HUES48 (cell line): Measurements from ENCODE around the gene LRP5.
"Not testable (repeated sequence)": the region's sequence is repeated elsewhere in the genome, so short reads cannot be mapped to it uniquely, and the experiment has no call there.

Experiments used
- H3K27ac ChIP-seq: one replicate; pipeline ENCODE4 v1.7.0; 2013; ENCODE audit warnings: low read depth, low read length, inconsistent platforms
- H3K27me3 ChIP-seq: 2 replicates; pipeline ENCODE4 v1.6.1; 2013; ENCODE audit warnings: mild to moderate bottlenecking, low read length; ENCODE audit not compliant: control insufficient read depth, insufficient read depth
- H3K36me3 ChIP-seq: 2 replicates; pipeline ENCODE4 v1.6.1; 2013; ENCODE audit warnings: low read length; ENCODE audit not compliant: control insufficient read depth, insufficient read depth
- H3K4me1 ChIP-seq: 2 replicates; pipeline ENCODE4 v1.6.1; 2013; ENCODE audit warnings: mild to moderate bottlenecking, low read length; ENCODE audit not compliant: control insufficient read depth, insufficient read depth
- H3K4me3 ChIP-seq: 2 replicates; pipeline ENCODE4 v1.5.1; 2013; ENCODE audit warnings: mild to moderate bottlenecking, low read depth, low read length
- H3K9ac ChIP-seq: 2 replicates; pipeline ENCODE4 v1.6.1; 2013; ENCODE audit warnings: mild to moderate bottlenecking, low read depth, low read length, moderate library complexity
- H3K9me3 ChIP-seq: 2 replicates; pipeline ENCODE4 v1.6.1; 2013; ENCODE audit warnings: low read length; ENCODE audit not compliant: control insufficient read depth, insufficient read depth

LRP5 gene

GRCh38 chr11:68386331-68386978, 74.1 kb downstream of the LRP5 start:
- Histone ChIP-seq H3K9me3 (no peaks in the 10 kb centered on the region), H3K36me3 (peaks cover 43% of the 10 kb centered on the region), H3K9ac (no peak overlapping the region), H3K27ac (no peak overlapping the region), H3K4me1 (no peaks in the 10 kb centered on the region), H3K27me3 (no peaks in the 10 kb centered on the region), H3K4me3 (no peak overlapping the region)

GRCh38 chr11:68387840-68388239, 75.4 kb downstream of the LRP5 start:
- Histone ChIP-seq H3K27ac (no peak overlapping the region), H3K27me3 (no peaks in the 10 kb centered on the region), H3K4me3 (no peak overlapping the region), H3K4me1 (no peaks in the 10 kb centered on the region), H3K36me3 (peaks cover 44% of the 10 kb centered on the region), H3K9me3 (no peaks in the 10 kb centered on the region), H3K9ac (no peak overlapping the region)

- Histone ChIP-seq H3K27me3 (no peaks in the 10 kb centered on the region), H3K36me3 (peaks cover 44% of the 10 kb centered on the region), H3K9me3 (no peaks in the 10 kb centered on the region), H3K4me3 (no peak overlapping the region), H3K27ac (no peak overlapping the region), H3K9ac (no peak overlapping the region), H3K4me1 (no peaks in the 10 kb centered on the region)
These were observed 76.3 kb downstream of the LRP5 start for GRCh38 chr11:68388595-68389198.

- no peaks in the 10 kb centered on the region for H3K9me3 ChIP-seq
- H3K36me3 ChIP-seq = peaks cover 44% of the 10 kb centered on the region
- no peaks in the 10 kb centered on the region for H3K4me1 ChIP-seq
- H3K27me3 ChIP-seq = no peaks in the 10 kb centered on the region
- H3K4me3 ChIP-seq = no peak overlapping the region
- H3K27ac ChIP-seq = no peak overlapping the region
- no peak overlapping the region for H3K9ac ChIP-seq
These were observed 77.9 kb downstream of the LRP5 start for GRCh38 chr11:68390315-68390714.

- Histone ChIP-seq H3K36me3 (peaks cover 31% of the 10 kb centered on the region), H3K9ac (no peak overlapping the region), H3K9me3 (no peaks in the 10 kb centered on the region), H3K27ac (no peak overlapping the region), H3K27me3 (no peaks in the 10 kb centered on the region), H3K4me1 (no peaks in the 10 kb centered on the region), H3K4me3 (no peak overlapping the region)
These were observed 80.4 kb downstream of the LRP5 start for GRCh38 chr11:68392822-68393221.

- H3K27me3 ChIP-seq = no peaks in the 10 kb centered on the region
These were observed 84.1 kb downstream of the LRP5 start for GRCh38 chr11:68396516-68396915.

GRCh38 chr11:68397256-68397655, 84.9 kb downstream of the LRP5 start:
- Histone ChIP-seq H3K27ac (no peak overlapping the region), H3K27me3 (no peaks in the 10 kb centered on the region), H3K36me3 (0 out of 2 replicates have a peak, but pooled peaks cover 11% of the 10 kb centered on the region), H3K4me3 (no peak overlapping the region), H3K9ac (no peak overlapping the region), H3K4me1 (no peaks in the 10 kb centered on the region), H3K9me3 (no peaks in the 10 kb centered on the region)

More at GRCh38 chr11:68396516-68396915, 84.1 kb downstream of the LRP5 start:
- Histone ChIP-seq H3K4me1 (no peaks in the 10 kb centered on the region), H3K9me3 (no peaks in the 10 kb centered on the region), H3K9ac (no peak overlapping the region), H3K36me3 (peaks cover 7% of the 10 kb centered on the region; the same call in 1 of the 2 replicates), H3K4me3 (no peak overlapping the region), H3K27ac (no peak overlapping the region)

GRCh38 chr11:68398995-68399851, 86.8 kb downstream of the LRP5 start:
- H3K4me3 ChIP-seq = no peak overlapping the region
- H3K27ac ChIP-seq = no peak overlapping the region
- H3K9me3 ChIP-seq = no peaks in the 10 kb centered on the region
- H3K27me3 ChIP-seq = no peaks in the 10 kb centered on the region
- peaks cover 23% of the 10 kb centered on the region; the same call in 1 of the 2 replicates for H3K36me3 ChIP-seq
- H3K4me1 ChIP-seq = no peaks in the 10 kb centered on the region
- H3K9ac ChIP-seq = peak overlapping the region; percentile 24; the same call in 1 of the 2 replicates

GRCh38 chr11:68399916-68400315, 87.5 kb downstream of the LRP5 start:
- Histone ChIP-seq H3K4me1 (no peaks in the 10 kb centered on the region), H3K9me3 (no peaks in the 10 kb centered on the region), H3K4me3 (no peak overlapping the region), H3K27me3 (no peaks in the 10 kb centered on the region), H3K9ac (no peak overlapping the region), H3K27ac (no peak overlapping the region), H3K36me3 (peaks cover 24% of the 10 kb centered on the region; the same call in 1 of the 2 replicates)

- not testable (repeated sequence) for H3K4me1 ChIP-seq, H3K9ac ChIP-seq, H3K27ac ChIP-seq, H3K27me3 ChIP-seq, H3K4me3 ChIP-seq, H3K9me3 ChIP-seq
- peaks cover 24% of the 10 kb centered on the region; the same call in 1 of the 2 replicates for H3K36me3 ChIP-seq
These were observed 88.2 kb downstream of the LRP5 start for GRCh38 chr11:68400584-68400983.

- Histone ChIP-seq H3K27ac (no peak overlapping the region), H3K4me3 (no peak overlapping the region), H3K4me1 (no peaks in the 10 kb centered on the region), H3K9me3 (no peaks in the 10 kb centered on the region), H3K9ac (no peak overlapping the region), H3K36me3 (peaks cover 27% of the 10 kb centered on the region), H3K27me3 (no peaks in the 10 kb centered on the region)
These were observed 89.5 kb downstream of the LRP5 start for GRCh38 chr11:68401856-68402255.
